ENCODE measurements around the gene HACE1.

HACE1 gene

GRCh38 chr6:104684911-104685415, 174.8 kb downstream of the HACE1 start:
- TF ChIP-seq POLR2AphosphoS5 (IDR thresholded peaks at IDR 0.05; ENCODE audit: low read depth, low read length) (no peak), TAF1 (IDR thresholded peaks at IDR 0.05; ENCODE audit: low read depth, low read length) (no peak), SPI1 (IDR thresholded peaks at IDR 0.05; ENCODE audit: low read depth, low read length) (no peak), POLR2A (IDR thresholded peaks at IDR 0.05; ENCODE audit: low read depth, low read length) (no peak), PAX5 (IDR thresholded peaks at IDR 0.05; ENCODE audit: insufficient read depth, low read length, severe bottlenecking) (no peak), POU2F2 (IDR thresholded peaks at IDR 0.05; ENCODE audit: low read depth, low read length) (no peak)
- FAIRE-seq = no peak
- no peak for DNase-seq (ENCODE audit: insufficient read length, low spot score)

- TF ChIP-seq SPI1 (IDR thresholded peaks at IDR 0.05; ENCODE audit: low read depth, low read length) = no peak
- no peak for TF ChIP-seq POU2F2 (IDR thresholded peaks at IDR 0.05; ENCODE audit: low read depth, low read length)
- no peak for TF ChIP-seq TAF1 (IDR thresholded peaks at IDR 0.05; ENCODE audit: low read depth, low read length)
- TF ChIP-seq POLR2A (IDR thresholded peaks at IDR 0.05; ENCODE audit: low read depth, low read length) = no peak
- TF ChIP-seq PAX5 (IDR thresholded peaks at IDR 0.05; ENCODE audit: insufficient read depth, low read length, severe bottlenecking) = no peak
- no peak for TF ChIP-seq POLR2AphosphoS5 (IDR thresholded peaks at IDR 0.05; ENCODE audit: low read depth, low read length)
- DNase-seq (ENCODE audit: insufficient read length, low spot score) = no peak
- no peak for FAIRE-seq
Observed at GRCh38 chr6:104683809-104684208, 175.9 kb downstream of the HACE1 start.

GRCh38 chr6:104682722-104683643, 176.7 kb downstream of the HACE1 start:
- no peak for TF ChIP-seq PAX5 (IDR thresholded peaks at IDR 0.05; ENCODE audit: insufficient read depth, low read length, severe bottlenecking)
- no peak for TF ChIP-seq POLR2AphosphoS5 (IDR thresholded peaks at IDR 0.05; ENCODE audit: low read depth, low read length)
- no peak for TF ChIP-seq TAF1 (IDR thresholded peaks at IDR 0.05; ENCODE audit: low read depth, low read length)
- no peak for TF ChIP-seq POLR2A (IDR thresholded peaks at IDR 0.05; ENCODE audit: low read depth, low read length)
- TF ChIP-seq SPI1 (IDR thresholded peaks at IDR 0.05; ENCODE audit: low read depth, low read length) = no peak
- TF ChIP-seq POU2F2 (IDR thresholded peaks at IDR 0.05; ENCODE audit: low read depth, low read length) = no peak
- DNase-seq (ENCODE audit: insufficient read length, low spot score) = peak; percentile 20
- FAIRE-seq = no peak

- TF ChIP-seq POU2F2 (IDR thresholded peaks at IDR 0.05; ENCODE audit: low read depth, low read length) (no peak), PAX5 (IDR thresholded peaks at IDR 0.05; ENCODE audit: insufficient read depth, low read length, severe bottlenecking) (no peak), SPI1 (IDR thresholded peaks at IDR 0.05; ENCODE audit: low read depth, low read length) (no peak), POLR2A (IDR thresholded peaks at IDR 0.05; ENCODE audit: low read depth, low read length) (no peak), TAF1 (IDR thresholded peaks at IDR 0.05; ENCODE audit: low read depth, low read length) (no peak), POLR2AphosphoS5 (IDR thresholded peaks at IDR 0.05; ENCODE audit: low read depth, low read length) (no peak)
- FAIRE-seq = no peak
- no peak for DNase-seq (ENCODE audit: insufficient read length, low spot score)
Observed at GRCh38 chr6:104680539-104680938, 179.2 kb downstream of the HACE1 start.

- DNase-seq (ENCODE audit: insufficient read length, low spot score) = no peak
- TF ChIP-seq POLR2A (IDR thresholded peaks at IDR 0.05; ENCODE audit: low read depth, low read length) (no peak), SPI1 (IDR thresholded peaks at IDR 0.05; ENCODE audit: low read depth, low read length) (no peak), PAX5 (IDR thresholded peaks at IDR 0.05; ENCODE audit: insufficient read depth, low read length, severe bottlenecking) (no peak), POU2F2 (IDR thresholded peaks at IDR 0.05; ENCODE audit: low read depth, low read length) (no peak), POLR2AphosphoS5 (IDR thresholded peaks at IDR 0.05; ENCODE audit: low read depth, low read length) (no peak), TAF1 (IDR thresholded peaks at IDR 0.05; ENCODE audit: low read depth, low read length) (no peak)
- FAIRE-seq = no peak
Observed at GRCh38 chr6:104679971-104680370, 179.7 kb downstream of the HACE1 start.
